Measurements from ENCODE around the gene MYO9B. TPM values are rescaled to one million over a fixed set of nuclear protein-coding genes. Genes with fewer than 3 reads are reported as not detected.

The MYO9B gene
- total RNA-seq: 27.4 TPM

DNA sequence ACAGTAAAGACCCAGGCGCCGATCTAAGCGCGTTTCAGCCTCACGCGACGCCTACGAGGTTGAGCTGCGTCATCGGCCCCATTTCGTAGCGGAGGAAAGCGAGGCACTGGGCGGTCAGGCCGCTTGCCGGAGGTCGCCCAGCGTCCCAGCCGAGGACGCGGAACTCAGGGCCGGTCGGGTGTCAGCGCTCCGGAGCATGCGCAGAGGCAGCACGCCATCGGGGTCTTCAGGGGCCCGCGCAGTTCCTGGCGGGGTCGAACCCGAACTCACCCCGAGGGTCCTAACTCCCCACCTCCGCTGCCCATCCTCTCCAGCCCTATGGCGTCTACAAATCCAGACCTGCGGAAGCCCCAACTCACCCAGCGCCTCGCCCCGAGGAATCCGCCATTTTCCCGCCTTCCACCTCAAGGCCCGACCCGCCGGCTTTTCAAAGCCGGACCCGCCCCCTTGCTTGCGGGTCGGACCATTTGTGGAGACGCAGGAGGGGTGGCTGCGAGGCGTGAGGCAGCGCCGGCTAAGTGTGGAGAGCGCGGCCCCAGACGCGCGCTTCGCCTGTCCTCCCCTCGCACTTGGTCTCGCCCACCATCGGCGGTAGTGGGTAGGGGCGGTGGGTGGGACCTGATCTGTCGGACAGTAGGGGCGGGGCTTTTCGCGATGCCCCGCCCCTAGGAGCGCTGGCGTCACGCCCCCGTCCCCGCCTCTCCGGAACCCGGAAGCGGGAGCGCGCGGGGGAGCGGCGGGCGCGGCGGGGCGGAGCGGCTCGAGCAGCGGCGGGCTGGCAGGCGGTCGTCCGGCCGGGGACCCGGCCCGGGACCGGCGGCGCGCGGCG is at the start of gene MYO9B, which contains the start of gene HAUS8:
MYO9B (plus strand) TSS at position 743 of the 829 bp plus-strand sequence. CDS start 25,941 bp downstream, outside the sequence.
HAUS8 (minus strand) TSS at position 418 of the 829 bp plus-strand sequence; CDS start at position 388, 30 bp downstream.
- ATAC-seq: peak; percentile 97

DNA sequence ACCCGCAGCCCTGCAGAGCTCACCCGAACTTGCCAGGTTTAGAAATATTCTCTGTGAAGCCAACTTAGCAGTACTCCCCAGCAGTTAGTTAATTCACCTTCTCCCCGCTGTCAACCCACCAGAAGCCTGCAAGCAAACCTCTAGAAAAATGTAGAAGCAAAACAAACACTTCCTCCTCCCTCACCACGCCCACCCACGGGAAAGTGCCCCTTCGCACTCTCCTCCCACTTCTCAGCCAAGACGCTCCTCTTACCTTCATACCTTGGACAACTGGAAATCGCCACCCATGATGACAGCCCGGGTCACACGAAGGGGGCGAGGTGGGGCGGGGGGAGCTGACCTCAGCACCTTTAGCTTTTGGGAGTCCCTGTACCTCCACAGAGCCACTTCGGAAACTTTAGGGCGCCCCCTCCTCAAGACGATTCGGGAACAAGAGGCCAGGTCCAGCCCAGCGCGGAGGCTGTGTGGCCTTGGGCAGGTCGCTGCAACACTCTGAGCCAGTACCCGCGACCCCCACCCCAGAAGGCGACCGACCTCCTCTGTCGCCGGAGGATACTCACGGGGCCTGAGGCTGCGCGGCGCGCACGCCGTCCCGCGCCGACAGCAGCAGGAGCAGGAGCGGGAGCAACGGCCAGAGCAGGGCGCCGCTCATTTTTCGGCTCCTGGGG is 49.5 kb upstream of the MYO9B start:
- ATAC-seq: no peak

GRCh38 chr19:17026706-17027534 is 48.7 kb upstream of the MYO9B start, which contains the start of gene CPAMD8:
CPAMD8 (minus strand) TSS chr19:17026810; CDS start chr19:17026642, 168 bp downstream.
- no peak for ATAC-seq

DNA sequence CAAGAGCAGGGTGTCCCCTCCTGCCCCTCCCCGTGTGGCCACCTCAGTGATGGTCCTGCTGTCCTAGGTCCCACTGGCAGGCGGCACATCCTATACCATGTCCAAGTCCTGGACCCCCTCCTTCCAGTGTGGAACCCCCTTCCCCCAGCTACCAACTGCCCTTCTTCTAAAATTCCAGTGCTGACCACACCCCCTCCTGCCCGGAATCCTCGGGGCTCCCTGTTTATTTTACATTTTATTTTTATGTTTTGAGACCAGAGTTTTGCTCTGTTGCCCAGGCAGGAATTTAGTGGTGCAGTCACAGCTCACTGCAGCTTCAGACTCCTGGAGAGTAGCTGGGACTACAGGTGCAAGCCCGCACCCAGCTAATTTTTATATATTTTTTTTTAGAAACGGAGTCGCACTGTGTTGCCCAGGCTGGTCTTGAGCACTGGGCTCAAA is 48.0 kb upstream of the MYO9B start:
- ATAC-seq: no peak

GRCh38 chr19:17031741-17032140 is 43.8 kb upstream of the MYO9B start:
- no peak for ATAC-seq

DNA sequence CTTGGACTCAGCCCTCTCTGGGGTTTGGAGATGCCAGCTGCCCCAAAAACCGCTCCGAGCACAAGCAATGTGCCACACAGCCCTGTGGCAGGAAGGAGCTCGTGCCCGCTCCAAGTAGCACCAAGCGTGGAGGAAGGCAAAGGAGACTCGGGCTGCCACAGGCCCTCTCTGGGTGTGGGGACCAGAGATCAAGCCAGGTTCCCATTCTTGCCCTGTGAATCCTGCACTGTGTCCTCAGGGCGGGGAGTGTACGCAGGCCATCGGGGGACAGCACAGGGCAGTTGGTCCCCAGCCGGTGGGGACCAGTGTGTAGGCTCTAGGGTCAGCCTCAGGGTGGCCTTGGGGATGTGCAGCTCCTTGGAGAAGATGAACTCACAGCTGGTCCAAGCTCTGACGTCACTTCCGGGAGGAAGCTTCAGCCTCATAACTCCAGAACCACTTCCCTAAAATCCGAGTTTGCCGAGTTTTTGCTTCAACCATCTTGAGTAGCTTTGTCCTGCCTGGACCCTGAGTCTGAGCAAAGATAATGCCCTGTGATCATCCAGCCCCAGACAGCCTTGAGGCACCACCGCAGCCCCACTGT is 39.6 kb upstream of the MYO9B start:
- ATAC-seq: peak; percentile 32

- ATAC-seq: no peak
These were observed 38.9 kb upstream of the MYO9B start for GRCh38 chr19:17036640-17037039.

- peak; percentile 13 for ATAC-seq
These were observed 38.4 kb upstream of the MYO9B start for GRCh38 chr19:17037184-17037583.

DNA sequence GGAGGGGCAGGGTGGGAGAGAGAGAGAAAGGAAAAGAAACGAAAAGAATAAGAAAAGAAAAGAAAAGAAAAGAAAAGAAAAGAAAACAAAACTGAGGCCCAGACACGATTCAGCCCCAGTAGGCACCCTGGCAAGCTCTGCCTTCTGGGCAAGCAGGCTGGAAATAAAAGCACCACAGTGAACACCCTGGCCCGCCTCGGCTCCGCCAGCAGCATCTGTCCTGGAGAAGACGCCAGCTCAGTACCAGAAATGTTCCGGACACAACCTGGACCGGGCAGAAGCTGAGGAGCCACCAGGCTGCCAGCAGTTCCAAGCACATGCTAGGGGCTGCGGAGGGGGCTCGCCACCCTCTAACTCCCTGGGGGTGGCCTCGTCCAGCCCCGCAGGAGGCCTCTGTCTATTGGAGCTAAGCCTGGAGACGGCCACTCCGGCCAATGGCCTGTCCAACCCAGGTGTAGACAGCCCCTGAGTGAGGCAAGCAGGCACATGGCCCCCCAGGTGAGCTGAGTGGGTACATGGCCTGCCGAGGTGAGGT is 37.5 kb upstream of the MYO9B start:
- ATAC-seq: no peak

GRCh38 chr19:17041976-17042375 is 33.6 kb upstream of the MYO9B start:
- ATAC-seq: no peak

GRCh38 chr19:17043744-17044143 is 31.8 kb upstream of the MYO9B start:
- ATAC-seq: no peak

DNA sequence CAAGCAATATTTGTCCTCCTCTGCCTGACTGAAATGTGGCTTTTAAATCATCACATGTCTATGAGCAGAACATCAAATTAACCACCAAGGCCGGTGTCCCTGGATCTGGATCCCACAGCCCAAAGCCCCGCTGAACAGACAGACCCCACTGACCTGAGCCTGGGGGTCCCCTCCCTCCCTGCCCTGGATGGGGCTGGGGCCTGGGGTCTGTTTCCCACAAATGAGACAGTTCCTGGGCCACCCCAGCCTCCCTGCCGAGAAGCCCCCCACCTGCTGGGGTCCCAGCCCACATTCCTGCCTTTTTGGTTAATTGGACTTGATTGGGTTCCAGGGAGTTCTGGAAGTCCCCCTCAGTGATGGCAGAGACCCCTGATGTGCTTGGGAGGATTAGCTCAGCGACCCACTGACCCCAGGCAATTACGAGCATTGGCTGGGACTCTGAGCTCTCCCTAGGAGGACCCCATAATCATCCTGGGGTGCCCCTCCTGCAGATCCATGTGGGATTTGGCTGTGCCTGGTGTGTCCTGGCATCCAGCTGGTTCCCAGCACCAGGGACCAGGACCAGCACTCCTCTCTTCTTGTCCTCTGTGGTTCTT is 29.6 kb upstream of the MYO9B start:
- ATAC-seq: no peak

GRCh38 chr19:17048885-17049453 is 26.6 kb upstream of the MYO9B start:
- ATAC-seq: no peak

GRCh38 chr19:17049711-17050280 is 25.8 kb upstream of the MYO9B start:
- peak; percentile 60 for ATAC-seq

DNA sequence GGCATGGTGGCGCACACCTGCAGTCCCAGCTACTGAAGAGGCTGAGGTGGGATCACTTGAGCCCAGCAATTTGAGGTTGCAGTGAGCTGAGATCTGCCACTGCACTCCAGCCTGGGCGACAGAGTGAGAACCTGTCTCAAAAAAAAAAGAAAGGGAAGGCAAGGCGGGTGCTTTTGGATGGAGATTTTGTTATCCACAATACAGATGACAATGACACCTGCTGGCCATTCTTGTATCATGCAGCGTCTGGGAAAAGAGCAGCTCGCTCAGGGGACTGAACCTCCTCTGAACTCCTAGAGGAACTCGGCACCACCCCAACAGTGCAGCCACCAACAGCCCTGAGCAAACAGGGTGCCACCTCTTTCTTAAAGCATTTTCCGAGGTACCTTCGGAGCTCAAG is 23.1 kb upstream of the MYO9B start:
- peak; percentile 56 for ATAC-seq

DNA sequence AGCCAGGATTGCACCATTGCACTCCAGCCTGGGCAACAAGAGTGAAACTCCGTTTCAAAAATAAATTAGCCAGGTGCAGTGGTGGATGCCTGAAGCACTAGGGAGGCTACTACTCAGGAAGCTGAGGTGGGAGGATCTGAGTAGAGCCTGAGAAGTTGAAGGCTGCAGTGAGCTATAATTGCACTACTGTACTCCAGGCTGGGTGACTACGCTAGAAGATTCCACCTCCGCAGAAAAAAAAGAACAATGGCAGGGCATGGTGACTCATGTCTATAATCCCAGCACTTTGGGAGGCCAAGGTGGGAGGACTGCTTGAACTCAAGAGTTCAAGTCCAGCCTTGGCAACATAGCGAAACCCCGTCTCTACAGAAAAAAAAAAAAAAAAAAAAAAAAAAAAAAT is 20.8 kb upstream of the MYO9B start:
- no peak for ATAC-seq

GRCh38 chr19:17055636-17056035 is 19.9 kb upstream of the MYO9B start:
- ATAC-seq: peak; percentile 6

DNA sequence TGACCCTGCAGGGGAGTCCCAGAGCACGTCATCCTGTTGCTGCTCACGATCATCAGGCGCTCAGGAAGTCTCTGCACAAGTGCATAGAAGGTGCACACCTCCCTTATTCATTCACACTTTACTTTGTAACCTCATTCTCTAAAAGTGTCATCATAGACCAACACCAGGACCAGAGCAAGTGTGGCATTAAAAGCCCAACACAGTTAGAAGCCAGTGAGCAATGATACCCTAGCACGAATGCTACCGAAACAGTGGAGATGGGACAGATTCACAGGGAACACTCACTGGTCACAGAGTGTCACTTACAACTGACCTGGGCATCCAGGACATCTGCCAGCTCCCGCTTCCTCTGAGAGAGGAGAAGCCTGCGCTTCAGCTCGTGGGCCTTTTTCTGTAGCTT is 17.3 kb upstream of the MYO9B start:
- ATAC-seq: no peak

DNA sequence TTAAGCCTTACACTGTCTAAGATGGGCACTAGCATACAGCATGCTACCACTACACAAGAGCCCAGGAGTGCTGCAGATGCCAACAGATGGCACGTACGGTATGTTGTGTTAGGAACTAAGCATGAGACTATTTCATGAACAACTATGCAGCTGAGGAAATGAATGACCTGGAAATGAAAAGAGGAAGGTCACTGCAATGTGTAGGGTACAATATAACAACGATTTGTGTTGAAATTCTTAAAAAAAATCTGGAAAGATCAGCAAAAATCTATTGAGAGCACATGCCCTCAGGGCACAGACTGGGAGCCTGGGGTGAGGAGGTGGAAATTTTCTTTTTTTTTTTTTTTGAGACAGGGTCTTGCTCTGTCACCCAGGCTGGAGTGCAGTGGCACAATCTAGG is 14.8 kb upstream of the MYO9B start:
- no peak for ATAC-seq

- ATAC-seq: no peak
These were observed 14.4 kb upstream of the MYO9B start for GRCh38 chr19:17061205-17061604.

GRCh38 chr19:17061691-17062090 is 13.9 kb upstream of the MYO9B start:
- peak; percentile 43 for ATAC-seq
